HL-60 (cell line): Measurements from ENCODE around the gene BMP2K.

Experiments used
- DNase-seq, 2 experiments: peaks; one replicate each; pipeline ENCODE4 v3.0.0-alpha.2; 2010 to 2020; ENCODE audit warnings: low read depth in 1 of 2, low spot score in 1 of 2
- H3K27ac ChIP-seq: fragments of 250-450 bp; sonication (Bioruptor Pico); replicated peaks from 2 replicates; pipeline ENCODE4 v1.5.1; 2020; ENCODE audit warnings: mild to moderate bottlenecking, moderate library complexity
- H3K27me3 ChIP-seq: fragments of 250-450 bp; sonication (Bioruptor Pico); 2 replicates; pipeline ENCODE4 v1.5.1; 2021; ENCODE audit warnings: mild to moderate bottlenecking, moderate library complexity; ENCODE audit not compliant: insufficient read depth, poor library complexity, severe bottlenecking
- H3K4me3 ChIP-seq: replicated peaks from 2 replicates; pipeline ENCODE4 v1.5.1; 2011; ENCODE audit warnings: mild to moderate bottlenecking, control low read depth, low read length; ENCODE audit not compliant: insufficient read depth
- CTCF ChIP-seq: IDR thresholded peaks from one replicate; pipeline ENCODE4 v1.5.1; 2011; ENCODE audit warnings: low read length, control low read depth, inconsistent platforms; ENCODE audit not compliant: insufficient read depth
- GABPA ChIP-seq: IDR thresholded peaks from 2 replicates; pipeline ENCODE4 v1.6.1; 2012; ENCODE audit warnings: low read depth
- POLR2AphosphoS5 ChIP-seq: IDR thresholded peaks from 2 replicates; pipeline ENCODE4 v1.6.1; 2012; ENCODE audit warnings: low read depth
- REST ChIP-seq: IDR thresholded peaks from 2 replicates; pipeline ENCODE4 v1.6.1; 2012; ENCODE audit warnings: low read depth; ENCODE audit not compliant: insufficient replicate concordance
- SPI1 ChIP-seq: IDR thresholded peaks from 2 replicates; pipeline ENCODE4 v1.6.1; 2012; ENCODE audit warnings: low read depth, mild to moderate bottlenecking, borderline replicate concordance

Gene BMP2K

DNA sequence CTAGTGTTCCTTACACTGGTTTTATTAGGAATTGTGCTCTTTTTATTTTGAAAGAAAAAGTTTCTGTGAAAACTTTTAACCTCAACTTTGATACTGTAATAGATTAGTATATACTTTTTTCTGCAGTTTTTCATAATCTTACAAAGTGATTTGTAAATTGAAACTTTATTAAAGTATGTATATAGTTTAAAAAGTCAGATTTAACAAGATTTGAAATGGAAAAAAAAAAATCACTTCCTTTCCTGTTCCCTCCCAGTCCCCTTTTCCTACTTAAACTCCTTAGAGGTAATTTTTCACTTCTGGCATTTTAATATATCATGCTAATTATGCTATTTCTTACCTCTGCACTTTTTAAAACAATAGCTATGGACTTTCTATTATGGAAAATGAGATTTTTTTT lies 113.8 kb downstream of the BMP2K start:
- Histone ChIP-seq H3K4me3 (no peak overlapping the region), H3K27ac (no peak overlapping the region), H3K27me3 (no peaks in the 10 kb centered on the region)
- TF ChIP-seq CTCF, result no peak
- TF ChIP-seq GABPA, result no peak
- no peak for TF ChIP-seq REST
- TF ChIP-seq SPI1, result no peak
- no peak for TF ChIP-seq POLR2AphosphoS5
- no peak for DNase-seq

DNA sequence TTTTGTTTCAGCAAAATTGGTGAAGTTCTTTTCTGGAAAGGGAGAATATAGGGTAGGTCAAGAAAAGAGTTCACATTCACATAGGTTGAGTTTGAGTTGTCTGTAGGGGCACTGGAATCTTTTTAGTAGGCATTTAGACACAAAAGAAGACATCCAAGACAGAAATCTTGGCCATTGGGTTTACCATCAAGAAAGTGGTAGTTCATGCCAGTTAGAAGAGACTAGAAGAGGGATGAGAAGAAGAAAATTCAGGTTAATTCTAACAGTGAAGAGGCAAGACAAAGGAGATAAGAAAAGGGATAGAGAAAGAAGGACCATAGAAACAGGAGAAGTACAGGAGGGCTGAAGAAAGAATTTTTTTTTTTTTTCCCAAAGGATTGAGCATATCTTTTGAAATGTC lies 123.2 kb downstream of the BMP2K start:
- no peak for TF ChIP-seq REST
- TF ChIP-seq POLR2AphosphoS5, result no peak
- TF ChIP-seq CTCF, result no peak
- no peak for TF ChIP-seq SPI1
- no peak for TF ChIP-seq GABPA
- no peak overlapping the region for H3K27ac ChIP-seq
- H3K4me3 ChIP-seq, result no peak overlapping the region
- no peaks in the 10 kb centered on the region for H3K27me3 ChIP-seq
- no peak for DNase-seq

DNA sequence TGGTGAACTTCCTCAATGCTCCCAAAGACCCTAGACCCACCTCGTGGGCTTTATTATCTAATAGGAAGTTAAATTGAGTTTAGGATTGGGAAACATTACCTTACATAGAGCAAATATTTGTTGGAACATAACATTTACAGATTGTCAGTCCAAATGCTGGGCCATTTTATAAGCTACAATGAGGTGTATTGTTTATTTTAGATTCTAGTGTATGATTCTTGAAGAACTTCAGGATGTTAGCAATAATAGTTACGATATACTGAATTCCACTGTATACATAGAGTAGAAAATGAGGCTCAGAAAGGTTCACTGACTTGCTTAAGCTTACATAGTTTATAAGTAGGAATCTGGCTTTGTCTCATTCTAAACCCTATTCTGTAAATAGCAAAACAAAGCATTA lies 125.7 kb downstream of the BMP2K start:
- H3K4me3 ChIP-seq, result no peak overlapping the region
- DNase-seq, result no peak
- TF ChIP-seq CTCF (no peak), GABPA (no peak), REST (no peak), POLR2AphosphoS5 (no peak), SPI1 (no peak)
- no peak overlapping the region for H3K27ac ChIP-seq
- no peaks in the 10 kb centered on the region for H3K27me3 ChIP-seq
